ENCODE data around the gene KIZ. TPM values are rescaled to one million over a fixed set of nuclear protein-coding genes. Genes with fewer than 3 reads are reported as not detected.

The KIZ gene
- total RNA-seq, 1 experiment from 2014 or later, result 43.6 TPM

GRCh38 chr20:21101453-21101931, 24.4 kb upstream of the KIZ start:
- ChIA-PET POLR2A (interaction anchor here (0.9 to 1.7 kb wide), 5 partner anchors 24 to 413 kb away, joined by 3 to 9 read pairs (median 4); partner anchors contain the start of gene KIZ), CTCF (interaction anchor here (0.6 to 3.8 kb wide), 22 partner anchors 11 to 992 kb away, joined by 3 to 31 read pairs (median 4); partner anchors contain the start of gene KIZ)
- H3K4me1 Mint-ChIP-seq, result peaks cover 50% of the 10 kb centered on the region
- TF ChIP-seq GTF2I (CRISPR knock-in tag; conservative IDR thresholded peaks at IDR 0.05) (0 out of 2 replicates have a peak, but pooled peaks have one; percentile 8), ZNF121 (CRISPR knock-in tag; IDR thresholded peaks at IDR 0.05) (no peak), ZBTB21 (CRISPR knock-in tag; IDR thresholded peaks at IDR 0.05; ENCODE audit: borderline replicate concordance) (no peak), HMGXB4 (CRISPR knock-in tag; IDR thresholded peaks at IDR 0.05) (0 out of 2 replicates have a peak, but pooled peaks have one; percentile 19), E2F4 (CRISPR knock-in tag; IDR thresholded peaks at IDR 0.05; ENCODE audit: borderline replicate concordance, low read depth) (no peak), MAX (CRISPR knock-in tag; IDR thresholded peaks at IDR 0.05) (no peak), FOXJ3 (CRISPR knock-in tag; IDR thresholded peaks at IDR 0.05; ENCODE audit: borderline replicate concordance) (no peak), ESRRA (CRISPR knock-in tag; IDR thresholded peaks at IDR 0.05; ENCODE audit: borderline replicate concordance) (no peak), NR3C1 (CRISPR knock-in tag; conservative IDR thresholded peaks at IDR 0.05; ENCODE audit: low read depth) (no peak), SP1 (CRISPR knock-in tag; conservative IDR thresholded peaks at IDR 0.05) (0 out of 2 replicates have a peak, but pooled peaks have one; percentile 36)
- no peaks in the 10 kb centered on the region for H3K9me3 Mint-ChIP-seq
- H3K4me3 Mint-ChIP-seq, result peak overlapping the region; percentile 87
- no peak overlapping the region for H3K27ac Mint-ChIP-seq
- peak; percentile 75 for DNase-seq (ENCODE audit: low spot score)
- H3K27me3 Mint-ChIP-seq (ENCODE audit: low read depth), result peaks cover 98% of the 10 kb centered on the region
- peak; percentile 15 for ATAC-seq
- no peaks in the 10 kb centered on the region for H3K36me3 Mint-ChIP-seq

- Mint-ChIP-seq H3K9me3 (no peaks in the 10 kb centered on the region), H3K27ac (peak overlapping the region; percentile 56), H3K27me3 (ENCODE audit: low read depth) (peaks cover 98% of the 10 kb centered on the region), H3K36me3 (no peaks in the 10 kb centered on the region), H3K4me3 (peak overlapping the region; percentile 87), H3K4me1 (peaks cover 51% of the 10 kb centered on the region)
- ChIA-PET CTCF (interaction anchor here (0.6 to 3.8 kb wide), 21 partner anchors 9 to 992 kb away, joined by 3 to 31 read pairs (median 6); partner anchors contain the start of gene KIZ), POLR2A (interaction anchor here (0.6 to 1.7 kb wide), 5 partner anchors 15 to 412 kb away, joined by 3 to 5 read pairs (median 4); no protein-coding TSS in a partner anchor)
- ATAC-seq (peak; percentile 15), DNase-seq (ENCODE audit: low spot score) (peak; percentile 42)
- no peak for TF ChIP-seq ATF1 (CRISPR knock-in tag; IDR thresholded peaks at IDR 0.05)
- TF ChIP-seq MAX (CRISPR knock-in tag; IDR thresholded peaks at IDR 0.05), result peak; percentile 19; the same call in 1 of the 2 replicates
- peak; percentile 39; the same call in 1 of the 2 replicates for TF ChIP-seq NFE2L1 (CRISPR knock-in tag; IDR thresholded peaks at IDR 0.05)
- 0 out of 2 replicates have a peak, but pooled peaks have one; percentile 22 for TF ChIP-seq FOXK1 (CRISPR knock-in tag; IDR thresholded peaks at IDR 0.05)
Measured at GRCh38 chr20:21101932-21102575, 23.8 kb upstream of the KIZ start.

GRCh38 chr20:21102603-21103311, 23.1 kb upstream of the KIZ start:
- DNase-seq (ENCODE audit: low spot score), result peak; percentile 72
- ChIA-PET CTCF (interaction anchor here (0.5 to 3.8 kb wide), 13 partner anchors 8 to 607 kb away, joined by 3 to 31 read pairs (median 6); partner anchors contain the start of gene KIZ), POLR2A (interaction anchor here (0.6 to 1.7 kb wide), 4 partner anchors 15 to 202 kb away, joined by 3 to 5 read pairs (median 4); no protein-coding TSS in a partner anchor)
- H3K36me3 Mint-ChIP-seq, result no peaks in the 10 kb centered on the region
- H3K4me1 Mint-ChIP-seq, result peaks cover 52% of the 10 kb centered on the region
- H3K4me3 Mint-ChIP-seq, result peak overlapping the region; percentile 87
- peaks cover 98% of the 10 kb centered on the region for H3K27me3 Mint-ChIP-seq (ENCODE audit: low read depth)
- ATAC-seq, result peak; percentile 19
- no peaks in the 10 kb centered on the region for H3K9me3 Mint-ChIP-seq
- H3K27ac Mint-ChIP-seq, result peak overlapping the region; percentile 56
- TF ChIP-seq FOXK1 (CRISPR knock-in tag; IDR thresholded peaks at IDR 0.05) (peak; percentile 32; the same call in 1 of the 2 replicates), ZNF263 (CRISPR knock-in tag; IDR thresholded peaks at IDR 0.05; ENCODE audit: low read depth) (no peak), PRDM15 (CRISPR knock-in tag; IDR thresholded peaks at IDR 0.05) (0 out of 2 replicates have a peak, but pooled peaks have one; percentile 12), RELA (CRISPR knock-in tag; IDR thresholded peaks at IDR 0.05; ENCODE audit: borderline replicate concordance) (no peak), TEAD4 (CRISPR knock-in tag; IDR thresholded peaks at IDR 0.05) (no peak), MAX (CRISPR knock-in tag; IDR thresholded peaks at IDR 0.05) (peak; percentile 83), ZNF425 (CRISPR knock-in tag; conservative IDR thresholded peaks at IDR 0.05) (no peak)
